Measurements from ENCODE around the gene MOGAT3. TPM values are rescaled to one million over a fixed set of nuclear protein-coding genes. Genes with fewer than 3 reads are reported as not detected.

Gene MOGAT3
- total and polyA plus RNA-seq, 9 of the 15 experiments (the other 6 are each of a cell fraction or from before 2014, with no cell fraction given) = 0.07 to 0.17 (median 0.13) TPM; not detected in 6

DNA sequence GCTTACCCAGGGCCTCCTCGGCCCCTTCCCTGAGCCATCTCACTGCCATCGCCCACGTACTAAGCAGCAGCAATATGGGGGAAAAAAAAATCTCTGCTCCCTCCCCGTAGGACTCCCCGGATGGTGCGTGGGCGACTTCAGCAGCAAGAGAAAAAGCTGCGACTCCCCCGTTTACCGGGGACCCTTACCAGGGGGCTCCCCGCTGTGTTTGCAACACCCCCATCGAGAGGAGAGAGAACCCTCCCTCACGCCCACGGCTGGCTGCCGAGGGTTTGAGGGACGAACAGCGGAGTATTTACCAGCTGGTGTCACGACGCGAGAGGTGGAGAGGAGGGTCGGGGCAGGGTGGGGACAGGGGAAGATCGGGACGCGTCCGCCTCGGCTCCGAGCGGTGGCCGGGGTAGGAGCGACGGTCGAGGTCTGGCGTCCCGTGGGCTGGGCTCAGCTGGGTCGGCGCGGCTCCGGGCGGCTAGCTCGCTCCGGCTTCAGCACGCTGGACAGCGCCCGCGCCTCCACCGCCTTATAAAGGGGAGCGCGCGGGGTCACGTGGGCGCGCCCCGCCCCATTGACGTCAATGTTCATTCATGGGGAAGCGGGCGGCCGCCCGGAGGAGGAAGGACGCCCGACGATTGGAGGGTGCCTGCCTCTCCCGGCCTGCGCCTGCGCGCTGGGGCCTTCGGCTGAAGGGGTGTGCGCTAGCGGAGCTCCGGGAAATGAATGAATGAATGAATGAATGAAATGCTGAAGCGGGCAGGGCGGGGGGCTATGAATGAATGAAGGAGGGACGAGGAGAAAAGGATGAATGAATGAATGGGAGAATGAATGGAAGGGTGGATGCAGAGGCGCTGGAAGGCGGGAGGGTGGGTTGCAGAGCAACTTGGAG is 35.5 kb downstream of the MOGAT3 start, which contains the start of gene VGF (continued):
- no peak for TF ChIP-seq NR2F6 (CRISPR knock-in tag; IDR thresholded peaks at IDR 0.05)
- TF ChIP-seq, protein P1, sequence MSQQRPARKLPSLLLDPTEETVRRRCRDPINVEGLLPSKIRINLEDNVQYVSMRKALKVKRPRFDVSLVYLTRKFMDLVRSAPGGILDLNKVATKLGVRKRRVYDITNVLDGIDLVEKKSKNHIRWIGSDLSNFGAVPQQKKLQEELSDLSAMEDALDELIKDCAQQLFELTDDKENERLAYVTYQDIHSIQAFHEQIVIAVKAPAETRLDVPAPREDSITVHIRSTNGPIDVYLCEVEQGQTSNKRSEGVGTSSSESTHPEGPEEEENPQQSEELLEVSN (IDR thresholded peaks at IDR 0.05; ENCODE audit: borderline replicate concordance in 1 of 2, extremely low read depth in 1 of 2, insufficient read depth in 1 of 2, insufficient read length in 1 of 2, low read depth in 1 of 2, low read length in 1 of 2, poor library complexity in 1 of 2, severe bottlenecking in 1 of 2) = peak; percentile 30 to 84
- TF ChIP-seq SRSF9 (IDR thresholded peaks at IDR 0.05; ENCODE audit: borderline replicate concordance, low read depth, low read length) = no peak
- TF ChIP-seq, protein P2, sequence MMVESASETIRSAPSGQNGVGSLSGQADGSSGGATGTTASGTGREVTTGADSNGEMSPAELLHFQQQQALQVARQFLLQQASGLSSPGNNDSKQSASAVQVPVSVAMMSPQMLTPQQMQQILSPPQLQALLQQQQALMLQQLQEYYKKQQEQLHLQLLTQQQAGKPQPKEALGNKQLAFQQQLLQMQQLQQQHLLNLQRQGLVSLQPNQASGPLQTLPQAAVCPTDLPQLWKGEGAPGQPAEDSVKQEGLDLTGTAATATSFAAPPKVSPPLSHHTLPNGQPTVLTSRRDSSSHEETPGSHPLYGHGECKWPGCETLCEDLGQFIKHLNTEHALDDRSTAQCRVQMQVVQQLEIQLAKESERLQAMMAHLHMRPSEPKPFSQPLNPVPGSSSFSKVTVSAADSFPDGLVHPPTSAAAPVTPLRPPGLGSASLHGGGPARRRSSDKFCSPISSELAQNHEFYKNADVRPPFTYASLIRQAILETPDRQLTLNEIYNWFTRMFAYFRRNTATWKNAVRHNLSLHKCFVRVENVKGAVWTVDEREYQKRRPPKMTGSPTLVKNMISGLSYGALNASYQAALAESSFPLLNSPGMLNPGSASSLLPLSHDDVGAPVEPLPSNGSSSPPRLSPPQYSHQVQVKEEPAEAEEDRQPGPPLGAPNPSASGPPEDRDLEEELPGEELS (CRISPR knock-in tag; IDR thresholded peaks at IDR 0.05; ENCODE audit: borderline replicate concordance) = peak; percentile 96
- no peak for TF ChIP-seq RBM39 (optimal IDR thresholded peaks at IDR 0.05; ENCODE audit: low read depth, low read length)
- TF ChIP-seq JUND (IDR thresholded peaks at IDR 0.05; ENCODE audit: borderline replicate concordance, low read depth, low read length) = peak; percentile 88
- TF ChIP-seq JUND (tag; IDR thresholded peaks at IDR 0.05; ENCODE audit: borderline replicate concordance, low read depth, low read length) = peak; percentile 83; the same call in 1 of the 3 replicates
- TF ChIP-seq PTTG1 (tag; IDR thresholded peaks at IDR 0.05; ENCODE audit: low read depth) = no peak
- TF ChIP-seq GABPA (tag; conservative IDR thresholded peaks at IDR 0.05; ENCODE audit: low read depth) = no peak
- no peak for TF ChIP-seq HNRNPH1 (optimal IDR thresholded peaks at IDR 0.05; ENCODE audit: low read depth, low read length)
- no peak for TF ChIP-seq ZNF324 (CRISPR knock-in tag; IDR thresholded peaks at IDR 0.05)
- no peak for TF ChIP-seq ZNF408 (CRISPR knock-in tag; IDR thresholded peaks at IDR 0.05; ENCODE audit: low read depth)
- no peak for TF ChIP-seq PHF20 (IDR thresholded peaks at IDR 0.05; ENCODE audit: partially characterized antibody)
- peak; percentile 53; the same call in 1 of the 2 replicates for TF ChIP-seq ZNF431 (CRISPR knock-in tag; IDR thresholded peaks at IDR 0.05)
- TF ChIP-seq MBD2 (IDR thresholded peaks at IDR 0.05; ENCODE audit: borderline replicate concordance, low read depth) = no peak
- peak; percentile 86; the same call in 1 of the 2 replicates for TF ChIP-seq KAT7 (CRISPR knock-in tag; IDR thresholded peaks at IDR 0.05; ENCODE audit: borderline replicate concordance)
- TF ChIP-seq RNF2 (IDR thresholded peaks at IDR 0.05) = peak; percentile 43; the same call in 1 of the 2 replicates
- TF ChIP-seq, protein P3, sequence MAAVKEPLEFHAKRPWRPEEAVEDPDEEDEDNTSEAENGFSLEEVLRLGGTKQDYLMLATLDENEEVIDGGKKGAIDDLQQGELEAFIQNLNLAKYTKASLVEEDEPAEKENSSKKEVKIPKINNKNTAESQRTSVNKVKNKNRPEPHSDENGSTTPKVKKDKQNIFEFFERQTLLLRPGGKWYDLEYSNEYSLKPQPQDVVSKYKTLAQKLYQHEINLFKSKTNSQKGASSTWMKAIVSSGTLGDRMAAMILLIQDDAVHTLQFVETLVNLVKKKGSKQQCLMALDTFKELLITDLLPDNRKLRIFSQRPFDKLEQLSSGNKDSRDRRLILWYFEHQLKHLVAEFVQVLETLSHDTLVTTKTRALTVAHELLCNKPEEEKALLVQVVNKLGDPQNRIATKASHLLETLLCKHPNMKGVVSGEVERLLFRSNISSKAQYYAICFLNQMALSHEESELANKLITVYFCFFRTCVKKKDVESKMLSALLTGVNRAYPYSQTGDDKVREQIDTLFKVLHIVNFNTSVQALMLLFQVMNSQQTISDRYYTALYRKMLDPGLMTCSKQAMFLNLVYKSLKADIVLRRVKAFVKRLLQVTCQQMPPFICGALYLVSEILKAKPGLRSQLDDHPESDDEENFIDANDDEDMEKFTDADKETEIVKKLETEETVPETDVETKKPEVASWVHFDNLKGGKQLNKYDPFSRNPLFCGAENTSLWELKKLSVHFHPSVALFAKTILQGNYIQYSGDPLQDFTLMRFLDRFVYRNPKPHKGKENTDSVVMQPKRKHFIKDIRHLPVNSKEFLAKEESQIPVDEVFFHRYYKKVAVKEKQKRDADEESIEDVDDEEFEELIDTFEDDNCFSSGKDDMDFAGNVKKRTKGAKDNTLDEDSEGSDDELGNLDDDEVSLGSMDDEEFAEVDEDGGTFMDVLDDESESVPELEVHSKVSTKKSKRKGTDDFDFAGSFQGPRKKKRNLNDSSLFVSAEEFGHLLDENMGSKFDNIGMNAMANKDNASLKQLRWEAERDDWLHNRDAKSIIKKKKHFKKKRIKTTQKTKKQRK (IDR thresholded peaks at IDR 0.05; ENCODE audit: borderline replicate concordance, low read depth, low read length) = no peak

Measured in K562 (cell line).